Measurements from ENCODE around the gene MYO1C. TPM values are rescaled to one million over a fixed set of nuclear protein-coding genes. Genes with fewer than 3 reads are reported as not detected.
A peak's percentile ranks its signal among the peaks of the same experiment; 100 is the strongest.

Gene MYO1C
- total and polyA plus RNA-seq, 9 of the 15 experiments (the other 6 are each of a cell fraction or from before 2014, with no cell fraction given), result 0.46 to 32.5 (median 11.6) TPM

GRCh38 chr17:1484676-1485422, 7.6 kb downstream of the MYO1C start (continued):
- TF ChIP-seq NKRF (IDR thresholded peaks at IDR 0.05; ENCODE audit: borderline replicate concordance) (peak; percentile 45; the same call in 1 of the 2 replicates), USF2 (CRISPR knock-in tag; IDR thresholded peaks at IDR 0.05) (peak; percentile 29; the same call in 1 of the 2 replicates), POLR2AphosphoS5 (IDR thresholded peaks at IDR 0.05; ENCODE audit: control insufficient read depth, insufficient read depth, low read depth, low read length) (peak; percentile 31; the same call in 1 of the 2 replicates), DPF2 (IDR thresholded peaks at IDR 0.05) (0 out of 2 replicates have a peak, but pooled peaks have one; percentile 28), MCM5 (IDR thresholded peaks at IDR 0.05; ENCODE audit: low read depth) (no peak), EGR1 (conservative IDR thresholded peaks at IDR 0.05) (peak; percentile 93), DACH1 (IDR thresholded peaks at IDR 0.05; ENCODE audit: partially characterized antibody) (peak; percentile 80), IRF1 (CRISPR knock-in tag; IDR thresholded peaks at IDR 0.05; ENCODE audit: borderline replicate concordance) (no peak), CBFA2T3 (IDR thresholded peaks at IDR 0.05) (peak; percentile 51), MNT (conservative IDR thresholded peaks at IDR 0.05) (peak in 1 of 2 experiments; percentile 65; a peak in 2 of 4 replicates), TEAD4 (IDR thresholded peaks at IDR 0.05; ENCODE audit: low read length) (peak; percentile 73), TEAD4 (CRISPR knock-in tag; IDR thresholded peaks at IDR 0.05; ENCODE audit: borderline replicate concordance) (no peak), HINFP (tag; conservative IDR thresholded peaks at IDR 0.05; ENCODE audit: low read depth) (no peak), PML (IDR thresholded peaks at IDR 0.05; ENCODE audit: low read length) (no peak), ZNF609 (CRISPR knock-in tag; IDR thresholded peaks at IDR 0.05; ENCODE audit: borderline replicate concordance) (no peak)
